WTC11 (cell line): ENCODE data around the gene NDST3.

ENCODE experiments used
- AFF4 ChIP-seq: sonication (generic); formaldehyde crosslinking; IDR thresholded peaks from 2 replicates; pipeline ENCODE4 v1.8.1; 2023; ENCODE audit warnings: mild to moderate bottlenecking, missing genetic modification reagents, borderline replicate concordance
- ATF6 ChIP-seq: sonication (generic); formaldehyde crosslinking; IDR thresholded peaks from 2 replicates; pipeline ENCODE4 v1.8.1; 2023; ENCODE audit warnings: mild to moderate bottlenecking, missing genetic modification reagents
- CTCF ChIP-seq: fragments of 200-600 bp; IDR thresholded peaks from 2 replicates; pipeline ENCODE4 v1.8.0; 2022; ENCODE audit warnings: antibody characterized with exemption
- ESRRA ChIP-seq: sonication (generic); formaldehyde crosslinking; IDR thresholded peaks from 2 replicates; pipeline ENCODE4 v1.8.1; 2022; ENCODE audit warnings: mild to moderate bottlenecking, missing genetic modification reagents, borderline replicate concordance
- MAX ChIP-seq: sonication (generic); formaldehyde crosslinking; IDR thresholded peaks from 2 replicates; pipeline ENCODE4 v1.8.0; 2022; ENCODE audit warnings: mild to moderate bottlenecking, missing genetic modification reagents
- SP1 ChIP-seq: sonication (generic); formaldehyde crosslinking; conservative IDR thresholded peaks from 2 replicates; pipeline ENCODE4 v1.8.1; 2022; ENCODE audit warnings: missing genetic modification reagents

GRCh38 chr4:118289794-118290193, 255.5 kb downstream of the NDST3 start:
- TF ChIP-seq ESRRA: no peak
- TF ChIP-seq AFF4: no peak
- TF ChIP-seq CTCF: no peak
- TF ChIP-seq SP1: no peak
- no peak for TF ChIP-seq MAX (CRISPR knock-in tag)
- no peak for TF ChIP-seq ATF6 (CRISPR knock-in tag)
